GDM1 (cell line): ENCODE results near the gene B3GNT9.

ENCODE experiments used
- DNase-seq: peaks from one replicate; lab custom pipeline; 2025; lab: John Stamatoyannopoulos, UW

Gene B3GNT9, protein sequence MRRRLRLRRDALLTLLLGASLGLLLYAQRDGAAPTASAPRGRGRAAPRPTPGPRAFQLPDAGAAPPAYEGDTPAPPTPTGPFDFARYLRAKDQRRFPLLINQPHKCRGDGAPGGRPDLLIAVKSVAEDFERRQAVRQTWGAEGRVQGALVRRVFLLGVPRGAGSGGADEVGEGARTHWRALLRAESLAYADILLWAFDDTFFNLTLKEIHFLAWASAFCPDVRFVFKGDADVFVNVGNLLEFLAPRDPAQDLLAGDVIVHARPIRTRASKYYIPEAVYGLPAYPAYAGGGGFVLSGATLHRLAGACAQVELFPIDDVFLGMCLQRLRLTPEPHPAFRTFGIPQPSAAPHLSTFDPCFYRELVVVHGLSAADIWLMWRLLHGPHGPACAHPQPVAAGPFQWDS

GRCh38 chr16:67150833-67151396 lies at the start of gene B3GNT9:
TSS of gene B3GNT9 (minus strand) at chr16:67150998. CDS start at chr16:67150485, 513 bp downstream.
- no peak for DNase-seq

- no peak for DNase-seq
Measured at GRCh38 chr16:67200491-67200890, 49.7 kb upstream of the B3GNT9 start.

GRCh38 chr16:67199808-67200198 lies 49.0 kb upstream of the B3GNT9 start:
- DNase-seq = no peak

GRCh38 chr16:67199011-67199807 lies 48.4 kb upstream of the B3GNT9 start, which contains the start of gene ELMO3:
TSS of gene ELMO3 (plus strand) at chr16:67199131. CDS start at chr16:67199327, 196 bp downstream.
- no peak for DNase-seq

- no peak for DNase-seq
Measured at GRCh38 chr16:67198238-67198734, 47.5 kb upstream of the B3GNT9 start.

DNA sequence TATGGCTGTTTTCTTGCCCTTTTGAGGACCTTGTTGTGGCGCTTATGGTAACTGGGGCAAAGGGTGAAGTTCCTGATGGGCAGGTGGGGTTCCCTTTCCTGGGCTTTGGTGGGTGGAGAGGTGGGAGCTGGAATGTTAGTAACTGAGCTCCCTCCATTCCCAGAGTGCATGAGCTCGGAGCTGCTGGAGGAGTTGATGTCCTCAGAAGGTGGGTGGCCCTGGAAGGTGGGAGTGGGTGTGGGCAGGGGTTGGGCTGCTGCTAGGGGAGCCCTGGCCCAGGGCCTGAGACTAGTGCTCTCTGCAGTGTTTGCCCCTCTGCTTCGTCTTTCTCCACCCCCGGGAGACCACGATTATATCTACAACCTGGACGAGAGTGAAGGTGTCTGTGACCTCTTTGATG lies 46.9 kb upstream of the B3GNT9 start:
- no peak for DNase-seq

GRCh38 chr16:67196881-67197280 lies 46.1 kb upstream of the B3GNT9 start:
- DNase-seq = no peak

- DNase-seq = no peak
Measured at GRCh38 chr16:67195676-67196075, 44.9 kb upstream of the B3GNT9 start.

DNA sequence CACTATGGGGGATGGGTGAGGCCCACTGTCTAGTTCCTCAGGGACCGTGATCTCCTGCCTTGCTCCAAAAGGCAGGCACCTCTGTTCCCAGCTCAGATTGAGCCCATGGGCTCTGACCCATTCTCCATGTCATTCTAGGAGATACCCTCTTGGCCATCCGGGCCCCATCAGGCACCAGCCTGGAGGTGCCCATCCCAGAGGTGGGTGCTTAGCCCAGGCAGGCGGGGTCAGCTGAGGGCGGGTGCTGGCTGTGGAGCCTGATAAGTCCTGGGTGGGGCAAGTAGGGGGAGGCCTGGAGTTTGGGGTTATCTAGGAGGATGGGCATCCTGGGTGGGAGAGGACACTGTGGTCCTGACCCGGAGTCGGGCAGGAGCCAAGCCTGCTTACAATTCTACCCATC lies 43.5 kb upstream of the B3GNT9 start:
- DNase-seq = no peak

GRCh38 chr16:67193536-67193935 lies 42.7 kb upstream of the B3GNT9 start:
- DNase-seq = no peak

DNA sequence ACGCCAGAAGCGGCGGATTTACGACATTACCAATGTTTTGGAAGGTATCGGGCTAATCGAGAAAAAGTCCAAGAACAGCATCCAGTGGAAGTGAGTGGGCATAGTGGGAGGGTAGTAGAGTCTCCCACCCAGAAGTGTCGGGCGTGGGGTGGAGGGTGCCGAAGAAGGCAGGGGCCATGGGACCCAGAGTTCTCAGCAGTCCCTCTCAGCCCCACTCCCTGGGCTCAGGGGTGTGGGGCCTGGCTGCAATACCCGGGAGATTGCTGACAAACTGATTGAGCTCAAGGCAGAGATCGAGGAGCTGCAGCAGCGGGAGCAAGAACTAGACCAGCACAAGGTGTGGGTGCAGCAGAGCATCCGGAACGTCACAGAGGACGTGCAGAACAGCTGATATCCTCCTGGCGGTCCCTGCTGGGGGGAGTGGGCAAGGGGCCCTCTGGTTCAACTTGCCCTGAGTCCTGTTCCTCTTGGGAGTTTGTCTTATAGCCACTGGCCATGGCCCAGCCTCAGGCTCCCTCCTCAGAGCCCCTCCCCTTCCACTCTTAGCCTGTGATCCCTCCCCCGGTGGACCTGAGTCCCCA lies 42.1 kb upstream of the B3GNT9 start:
- no peak for DNase-seq

DNA sequence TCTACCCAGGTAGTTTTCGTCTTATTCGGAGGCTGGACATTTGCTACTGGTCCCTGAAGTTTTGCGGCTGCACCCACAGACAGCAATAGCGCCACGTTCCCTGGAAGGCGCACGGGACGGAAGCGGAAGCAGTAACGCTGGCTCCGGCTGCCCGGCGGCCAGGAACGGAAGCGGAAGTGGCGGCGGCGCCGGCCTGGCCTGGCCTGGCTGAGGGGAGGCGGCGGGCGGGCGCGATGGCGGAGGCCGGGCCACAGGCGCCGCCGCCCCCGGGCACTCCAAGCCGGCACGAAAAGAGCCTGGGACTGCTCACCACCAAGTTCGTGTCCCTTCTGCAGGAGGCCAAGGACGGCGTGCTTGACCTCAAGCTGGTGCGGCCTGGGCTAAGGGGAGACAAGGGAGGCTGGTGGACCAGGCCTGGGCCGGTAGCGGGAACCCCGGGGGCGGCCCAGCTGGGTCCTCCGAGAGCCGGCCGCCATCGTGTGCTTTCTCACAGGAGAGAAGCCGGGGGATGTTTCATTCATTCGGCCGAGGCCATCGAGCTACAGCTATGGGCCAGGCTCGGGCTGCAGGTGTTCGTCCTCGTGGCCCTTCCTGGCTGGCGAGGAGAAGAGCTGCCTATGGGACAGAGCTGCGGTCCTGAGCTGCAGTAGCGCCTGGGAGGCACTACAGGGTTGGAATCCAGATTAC lies 41.3 kb upstream of the B3GNT9 start, which contains the start of gene E2F4:
Gene E2F4, plus strand, starts transcription at position 161 of the 687 bp plus-strand sequence. Its CDS starts 73 bp downstream, at position 234.
- peak; percentile 80 for DNase-seq

DNA sequence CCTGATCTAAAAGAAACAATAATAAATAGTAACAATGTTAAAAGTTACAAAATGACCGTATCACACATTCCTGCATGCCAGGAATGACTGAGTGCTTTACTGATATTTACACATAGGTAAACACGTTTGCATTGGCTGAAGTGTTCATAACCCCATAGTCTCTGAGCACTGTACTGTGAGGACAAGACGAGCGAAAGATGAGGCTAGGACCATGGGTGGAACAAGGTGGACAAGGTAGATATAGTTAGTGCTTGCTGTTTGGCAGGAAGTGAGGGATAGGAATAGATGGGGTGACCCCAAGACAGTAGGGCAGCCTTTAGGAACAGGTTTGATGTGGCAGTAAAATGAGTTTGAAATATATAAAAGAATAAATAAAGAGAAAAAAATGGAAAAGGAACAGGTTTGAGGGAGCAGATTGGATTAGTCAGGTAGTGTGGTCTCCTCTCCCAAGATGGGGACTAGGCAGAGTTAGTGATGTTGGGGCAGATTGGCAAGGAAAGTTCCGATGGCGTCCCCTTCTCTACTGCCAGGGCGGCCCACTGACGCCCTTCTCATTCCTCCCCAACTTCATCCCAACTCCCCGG lies 40.7 kb upstream of the B3GNT9 start:
- DNase-seq = no peak

DNA sequence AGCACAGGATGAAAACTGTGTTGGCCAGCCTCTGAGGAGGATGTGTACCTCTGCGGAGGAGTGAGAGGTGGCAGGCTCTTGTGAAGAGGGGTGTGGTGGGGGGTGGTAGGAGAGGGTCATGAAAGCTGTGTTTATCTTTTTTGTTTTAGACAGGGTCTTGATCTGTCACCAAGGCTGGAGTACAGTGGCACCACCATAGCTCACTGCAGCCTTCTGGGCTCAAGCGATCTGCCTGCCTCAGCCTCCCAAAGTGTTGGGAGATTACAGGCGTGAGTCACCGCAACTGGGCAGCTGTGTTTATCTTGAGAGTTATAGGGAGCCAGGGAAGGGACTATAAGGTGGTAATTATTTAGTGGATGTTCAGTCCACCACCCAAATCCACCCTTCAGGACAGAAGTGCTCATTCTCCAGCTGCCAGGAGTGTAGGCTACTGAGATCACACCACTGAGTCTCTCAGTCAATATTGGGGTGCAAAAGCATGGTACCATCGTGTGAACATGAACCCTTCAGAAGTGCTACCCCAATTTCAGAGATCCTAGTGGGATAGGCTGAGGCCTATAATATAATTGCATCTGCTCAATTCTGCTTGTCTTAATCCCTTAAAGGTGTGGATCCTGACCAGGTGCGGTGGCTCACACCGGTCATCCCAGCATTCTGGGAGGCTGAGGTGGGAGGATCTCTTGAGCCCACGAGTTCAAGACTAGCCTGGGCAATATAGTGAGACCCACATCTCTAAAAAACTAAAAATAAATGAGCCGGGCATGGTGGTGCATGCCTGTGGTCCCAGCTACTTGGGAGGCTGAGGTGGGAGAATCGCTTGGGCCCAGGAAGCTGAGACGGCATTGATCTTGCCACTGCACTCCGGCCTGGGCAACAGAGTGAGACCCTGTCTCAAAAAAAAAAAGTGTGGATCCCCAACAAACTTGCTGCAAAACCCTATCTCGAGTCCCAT lies 39.9 kb upstream of the B3GNT9 start:
- DNase-seq = no peak

GRCh38 chr16:67190041-67190440 lies 39.2 kb upstream of the B3GNT9 start, which contains the start of gene EXOC3L1:
TSS of gene EXOC3L1 (minus strand) at chr16:67190136. CDS start at chr16:67189676, 460 bp downstream.
- no peak for DNase-seq

DNA sequence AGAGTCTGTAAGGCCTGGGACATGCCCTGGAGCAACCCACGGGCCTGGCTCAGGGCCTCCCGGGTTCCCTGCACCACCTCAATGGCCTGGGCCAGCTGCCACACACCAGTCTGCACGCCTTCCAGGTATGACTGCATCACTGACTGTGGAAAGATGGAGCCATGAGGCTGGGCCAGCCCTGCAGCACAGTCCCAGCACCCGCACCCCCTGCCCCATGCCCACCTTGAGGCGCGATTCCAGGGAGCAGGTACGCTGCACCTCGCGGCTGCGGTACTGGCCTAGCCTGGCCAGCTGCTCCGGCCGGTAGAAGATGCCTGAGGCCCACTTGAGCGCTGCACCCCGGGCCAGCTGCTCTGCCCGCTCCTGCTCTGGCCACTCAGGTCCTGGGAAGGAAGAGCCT lies 38.0 kb upstream of the B3GNT9 start:
- DNase-seq = no peak

GRCh38 chr16:67188323-67188722 lies 37.5 kb upstream of the B3GNT9 start:
- no peak for DNase-seq

DNA sequence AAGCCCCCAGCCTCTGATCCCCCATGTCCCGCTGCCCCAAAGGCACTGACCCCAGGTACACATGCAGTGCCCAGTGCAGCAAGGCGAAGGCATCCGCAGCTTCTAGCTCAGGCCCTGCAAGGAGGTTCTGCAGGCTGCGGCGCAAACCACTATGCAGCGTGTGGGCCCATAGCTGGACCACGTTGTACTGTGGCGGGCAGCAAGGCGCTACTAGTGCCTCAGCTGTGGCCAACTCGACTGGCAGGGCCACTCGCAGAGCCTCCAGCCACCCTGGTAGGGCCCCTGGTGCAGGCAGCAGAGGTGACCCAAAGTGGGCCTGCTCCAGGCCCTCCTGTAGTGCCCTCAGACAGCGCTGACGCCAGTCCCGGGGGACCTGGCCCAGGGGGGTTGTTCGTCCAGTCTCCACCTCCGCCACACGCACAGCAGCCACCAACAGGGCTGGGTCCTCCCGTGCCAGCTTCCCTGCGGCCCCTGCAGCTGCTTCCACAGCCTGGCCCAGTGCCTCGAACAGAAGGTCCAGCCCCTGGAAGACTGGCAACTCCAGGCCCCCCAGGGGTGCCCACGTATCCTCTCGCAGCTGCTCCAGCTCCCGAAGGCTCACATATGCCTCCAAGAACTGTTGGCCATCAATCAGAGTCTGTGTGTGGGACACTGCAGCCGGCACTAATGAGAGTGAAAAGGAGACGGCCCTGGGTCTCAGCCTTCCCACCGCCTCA lies 36.5 kb upstream of the B3GNT9 start:
- DNase-seq = no peak

- DNase-seq = no peak
Measured at GRCh38 chr16:67186550-67186950, 35.8 kb upstream of the B3GNT9 start.
